Esophagus squamous epithelium (tissue), 5 donors: ENCODE data around the gene ARPC4. TPM values are rescaled to one million over a fixed set of nuclear protein-coding genes. Genes with fewer than 3 reads are reported as not detected.

ENCODE experiments used
- DNase-seq: peaks from one replicate; lab custom pipeline; 2025; lab: John Stamatoyannopoulos, UW
- H3K27ac ChIP-seq, 4 donors: fragments of 200-600 bp; sonication (generic); one replicate each; pipeline ENCODE4 v1.5.1; 2016 to 2019; ENCODE audit warnings: mild to moderate bottlenecking in 1 of 4
- H3K27me3 ChIP-seq, 4 donors: fragments of 200-600 bp; sonication (generic); 1 replicate in 3 of 4; 2 replicates in 1 of 4; pipeline versions ENCODE4 v1.5.1 to v1.6.0; 2017 to 2021; ENCODE audit warnings: antibody characterized with exemption in 1 of 4
- H3K36me3 ChIP-seq, 3 donors: fragments of 200-600 bp; sonication (generic); one replicate each; pipeline ENCODE4 v1.5.1; 2016 to 2019
- H3K4me1 ChIP-seq, 3 donors: fragments of 200-600 bp; sonication (generic); one replicate each; pipeline ENCODE4 v1.5.1; 2017 to 2019
- H3K4me3 ChIP-seq, 4 donors: fragments of 200-600 bp; sonication (generic); 1 replicate in 3 of 4; 2 replicates in 1 of 4; pipeline ENCODE4 v1.5.1; 2016 to 2019; ENCODE audit warnings: mild to moderate bottlenecking in 2 of 4, moderate library complexity in 1 of 4
- H3K9me3 ChIP-seq, 3 donors: fragments of 200-600 bp; sonication (generic); one replicate each; pipeline ENCODE4 v1.5.1; 2016 to 2019
- CTCF ChIP-seq, 6 experiments: fragments of 450-650 bp in 4 of 6; fragments of 200-600 bp in 2 of 6; sonication (generic) in 2 of 6; IDR thresholded peaks; one replicate each; pipeline ENCODE4 v1.5.1; 2016 to 2019; ENCODE audit warnings: antibody characterized with exemption in 6 of 6, mild to moderate bottlenecking in 4 of 6, moderate library complexity in 4 of 6
- POLR2A ChIP-seq, 4 donors: fragments of 450-650 bp; IDR thresholded peaks; one replicate each; pipeline ENCODE4 v1.6.1; 2017; ENCODE audit warnings: antibody characterized with exemption in 4 of 4, mild to moderate bottlenecking in 4 of 4, moderate library complexity in 3 of 4
- WGBS, 2 donors: methylation state at CpG; one replicate each; pipeline ENCODE4 v1.1.5; 2018; 5-methylcytosine and 5-hydroxymethylcytosine counted together
- intact Hi-C: fragments of 100-400 bp; cut with DNase I; formaldehyde crosslinking; loops from one replicate; pipeline ENCODE4 v1.15.0; 2022
- total RNA-seq, 4 donors: library from RNA; depleted of rRNA; stranded (reverse); fragments of >200 nt; gene quantifications; one replicate each; pipeline ENCODE4 v1.1.0, GENCODE V29; 2016
- donor health status: DM: yes; HTN: yes; CAD: no.

The ARPC4 gene
- total RNA-seq, 4 donors from 2014 or later, result 125 to 244 (median 167) TPM

GRCh38 chr3:9747267-9747666 is 45.6 kb upstream of the ARPC4 start:
- 73 to 80% methylated on average over 2 to 7 of the region's 8 CpGs for WGBS, 2 donors

GRCh38 chr3:9748031-9748430 is 44.9 kb upstream of the ARPC4 start:
- WGBS, 2 donors, result 85 to 100% methylated on average over 2 of the region's 2 CpGs
- peaks cover 32 to 76% (median 44%) of the 10 kb centered on the region in 3 donors for H3K36me3 ChIP-seq
- peaks cover 12 to 33% (median 22%) of the 10 kb centered on the region in 3 donors for H3K4me1 ChIP-seq
- TF ChIP-seq CTCF (IDR thresholded peaks at IDR 0.05) (no peak), POLR2A (IDR thresholded peaks at IDR 0.05) (no peak)
- intact Hi-C loops, result no loop called here
- H3K9me3 ChIP-seq, result no peaks in the 10 kb centered on the region
- no peak overlapping the region for H3K27ac ChIP-seq
- H3K27me3 ChIP-seq, result no peaks in the 10 kb centered on the region
- H3K4me3 ChIP-seq, result no peak overlapping the region
- no peak for DNase-seq

More at GRCh38 chr3:9747267-9747666, 45.6 kb upstream of the ARPC4 start:
- intact Hi-C loops, result no loop called here
- no peak overlapping the region for H3K4me3 ChIP-seq
- no peaks in the 10 kb centered on the region for H3K27me3 ChIP-seq
- no peak for TF ChIP-seq CTCF (IDR thresholded peaks at IDR 0.05)
- TF ChIP-seq POLR2A (IDR thresholded peaks at IDR 0.05), result no peak
- no peak for DNase-seq
- peaks cover 38 to 76% (median 52%) of the 10 kb centered on the region in 3 donors for H3K36me3 ChIP-seq
- H3K4me1 ChIP-seq, result peaks cover 12 to 33% (median 22%) of the 10 kb centered on the region in 3 donors
- H3K9me3 ChIP-seq, result no peaks in the 10 kb centered on the region
- H3K27ac ChIP-seq, result no peak overlapping the region

- intact Hi-C loops, result no loop called here
- Histone ChIP-seq H3K27ac (peak overlapping the region; percentile 82 to 98 (median 96)), H3K4me1 (peaks cover 12 to 36% (median 22%) of the 10 kb centered on the region in 3 donors), H3K4me3 (peak overlapping the region; percentile 49 to 87 (median 72)), H3K36me3 (peaks cover 20 to 74% (median 32%) of the 10 kb centered on the region in 3 donors), H3K27me3 (no peaks in the 10 kb centered on the region), H3K9me3 (no peaks in the 10 kb centered on the region)
- 15 to 27% methylated on average over 12 to 14 of the region's 19 CpGs for WGBS, 2 donors
- no peak for DNase-seq
- no peak for TF ChIP-seq POLR2A (IDR thresholded peaks at IDR 0.05)
- no peak for TF ChIP-seq CTCF (IDR thresholded peaks at IDR 0.05)
These were observed 43.6 kb upstream of the ARPC4 start for GRCh38 chr3:9749296-9749644.

- Histone ChIP-seq H3K27me3 (no peaks in the 10 kb centered on the region), H3K9me3 (no peaks in the 10 kb centered on the region), H3K27ac (peak within 1 kb of the TSS; percentile 82 to 98 (median 96)), H3K36me3 (peaks cover 13 to 74% (median 26%) of the 10 kb centered on the region in 3 donors), H3K4me3 (peak within 1 kb of the TSS; percentile 49 to 87 (median 72)), H3K4me1 (peaks cover 12 to 43% (median 26%) of the 10 kb centered on the region in 3 donors)
- WGBS, 2 donors, result 0% methylated on average over 38 to 42 of the region's 60 CpGs
- TF ChIP-seq CTCF (IDR thresholded peaks at IDR 0.05) (peak in 1 of 6 experiments; percentile 29), POLR2A (IDR thresholded peaks at IDR 0.05) (peak in 3 of 4 donors; percentile 3 to 43 (median 12))
- peak; percentile 95 for DNase-seq
- intact Hi-C loops, result no loop called here
These were observed 43.0 kb upstream of the ARPC4 start, which contains the start of gene OGG1 for GRCh38 chr3:9749645-9750555. Gene OGG1 (plus strand): TSS chr3:9749952. CDS start chr3:9750287, 335 bp downstream.
